ENCODE results near the gene PWWP2A.

The PWWP2A gene

DNA sequence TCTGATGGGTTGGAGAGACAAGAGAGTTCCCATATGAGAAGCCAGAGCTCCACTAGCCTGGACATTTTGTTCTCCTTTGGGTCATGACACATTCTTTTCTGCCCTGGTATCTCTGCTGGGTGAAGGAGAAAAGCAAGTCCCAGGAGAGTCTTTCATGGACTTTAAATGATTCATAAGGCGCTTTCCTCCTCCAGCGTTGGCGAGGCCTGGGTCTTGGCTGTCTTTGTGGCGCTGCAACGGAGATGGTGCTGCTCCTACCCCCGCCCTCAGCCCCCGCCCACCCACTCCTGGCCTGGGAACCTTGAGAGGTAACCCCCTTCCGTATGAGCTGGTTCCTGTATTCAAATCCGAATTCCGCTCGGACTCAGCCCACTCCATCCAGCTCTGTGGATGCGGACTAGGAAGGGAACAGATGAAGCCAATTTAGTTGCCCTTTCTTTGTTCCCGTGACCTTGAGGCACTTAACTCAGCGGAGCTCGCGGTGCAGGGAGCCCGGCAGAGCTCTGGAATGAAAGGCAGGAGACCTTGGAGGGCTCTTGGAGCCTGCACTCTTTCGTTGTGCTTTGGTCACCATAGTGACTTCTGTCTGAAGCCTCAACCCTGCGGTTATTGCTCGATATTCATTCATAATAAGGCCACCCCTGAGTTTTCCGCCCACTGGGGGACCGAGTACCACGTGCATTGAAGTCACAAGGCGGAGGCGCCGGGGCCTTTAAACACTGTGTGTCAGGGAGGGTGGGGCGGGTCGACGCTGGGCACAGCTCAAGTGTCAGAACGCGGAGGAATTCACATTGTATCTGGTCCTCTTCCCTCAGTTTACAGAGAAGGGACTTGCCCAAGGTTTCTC is 14.0 kb upstream of the PWWP2A start:
- no peak for DNase-seq

DNA sequence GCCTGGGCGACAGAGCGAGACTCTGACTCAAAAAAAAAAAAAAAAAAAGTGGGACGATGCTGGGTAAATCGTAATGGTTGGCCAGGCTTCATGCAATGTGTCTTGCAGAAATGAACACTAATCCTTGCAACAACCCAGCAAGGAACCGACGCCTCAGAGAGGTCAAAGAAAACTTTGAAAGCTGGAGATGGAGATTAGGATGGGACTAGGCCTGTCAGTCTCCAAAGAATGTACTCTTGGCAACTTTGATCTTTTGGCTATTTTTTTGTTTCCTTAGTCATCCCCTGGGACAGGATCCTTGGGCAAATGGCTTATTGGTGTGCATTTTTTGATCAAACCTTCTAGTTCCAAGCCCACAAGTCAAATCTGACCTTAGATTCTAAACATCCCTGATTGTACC is 10.6 kb upstream of the PWWP2A start:
- no peak for DNase-seq

DNA sequence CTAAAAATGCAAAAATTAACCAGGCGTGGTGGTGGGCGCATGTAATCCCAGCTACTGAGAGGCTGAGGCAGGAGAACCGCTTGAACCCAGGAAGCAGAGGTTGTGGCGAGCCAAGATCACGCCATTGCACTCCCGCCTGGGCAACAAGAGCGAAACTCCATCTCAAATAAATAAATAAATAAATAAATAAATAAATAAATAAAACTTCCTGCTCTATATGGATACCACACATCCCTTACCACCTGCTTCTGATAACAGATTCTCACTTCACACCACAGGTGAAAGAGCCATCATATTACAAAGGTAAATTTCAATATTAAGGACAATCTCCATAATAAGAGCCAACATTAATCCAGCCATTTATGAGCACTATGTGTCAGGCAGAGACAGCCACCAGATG is 9.4 kb upstream of the PWWP2A start:
- DNase-seq, result no peak

DNA sequence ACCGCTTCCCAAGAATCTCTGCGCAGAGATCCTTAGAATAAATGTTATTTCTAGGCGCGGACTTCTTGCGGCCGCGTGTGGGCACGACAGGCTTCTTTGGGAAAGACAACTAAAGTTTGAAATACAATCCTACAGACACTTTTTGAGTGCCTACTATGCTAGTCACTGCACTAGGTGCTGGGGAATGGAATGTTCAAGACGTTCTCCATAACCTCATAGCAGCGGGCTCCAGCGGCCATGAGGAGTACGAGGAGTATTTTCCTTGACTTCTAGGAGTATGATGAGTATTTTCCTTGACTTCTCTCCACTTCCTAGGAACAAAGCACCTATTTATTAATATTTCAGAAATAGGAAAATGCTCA is 636 bp upstream of the PWWP2A start:
- DNase-seq, result no peak

DNA sequence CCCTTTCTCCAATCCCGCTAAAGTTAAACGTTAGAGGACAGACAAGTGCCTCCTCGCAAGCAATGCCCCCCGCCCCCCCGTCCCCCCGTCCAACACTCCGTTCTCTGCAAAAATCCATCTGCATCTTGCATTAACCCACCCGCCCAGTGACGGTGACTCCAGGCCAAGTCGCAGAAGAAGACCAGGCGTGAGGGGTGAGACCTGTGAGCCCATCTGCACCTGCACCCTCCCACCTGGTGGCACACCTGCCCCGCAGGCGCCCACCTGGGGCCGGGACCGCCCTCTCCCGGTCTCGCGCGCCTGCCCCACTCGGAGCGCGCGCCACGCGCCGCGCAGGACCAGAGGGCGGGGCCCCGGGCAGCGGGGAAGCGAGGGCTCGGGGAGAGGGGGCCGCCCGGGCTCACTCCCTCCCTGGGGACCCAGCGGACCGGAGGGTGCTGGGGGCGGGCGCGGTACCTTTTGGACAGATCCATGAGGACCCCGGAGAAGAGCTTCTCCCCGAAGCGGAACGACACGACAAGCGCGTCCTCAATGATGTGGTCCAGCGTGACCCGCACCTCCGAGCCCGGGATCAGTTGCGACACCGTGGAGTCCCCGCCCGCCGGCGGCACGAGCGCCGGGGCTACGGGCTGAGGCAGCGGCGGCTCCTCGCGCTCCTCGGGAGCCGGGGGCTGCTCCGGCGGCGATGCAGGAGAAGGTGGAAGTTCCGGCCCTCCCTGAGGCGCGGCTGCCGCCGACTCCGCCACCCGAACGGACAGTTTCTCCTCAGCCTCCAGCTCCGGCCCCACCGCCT is 705 bp downstream of the PWWP2A start:
- DNase-seq, result peak; percentile 28

DNA sequence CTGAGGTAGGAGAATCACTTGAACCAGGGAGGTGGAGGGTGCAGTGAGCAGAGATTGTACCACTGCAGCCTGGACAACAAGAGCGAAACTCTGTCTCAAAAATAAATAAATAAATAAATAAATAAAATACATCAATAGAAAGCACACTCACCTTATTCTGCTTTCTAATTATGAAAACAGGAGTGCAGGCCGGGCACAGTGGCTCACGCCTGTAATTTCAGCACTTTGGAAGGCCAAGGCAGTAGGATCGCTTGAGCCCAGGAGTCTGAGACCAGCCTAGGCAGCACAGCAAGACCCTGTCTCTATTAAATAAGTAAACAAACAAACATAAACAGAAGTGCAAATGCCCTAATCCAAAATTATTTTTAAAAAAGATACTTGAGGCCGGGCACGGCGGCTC is 2.3 kb downstream of the PWWP2A start:
- no peak for DNase-seq

DNA sequence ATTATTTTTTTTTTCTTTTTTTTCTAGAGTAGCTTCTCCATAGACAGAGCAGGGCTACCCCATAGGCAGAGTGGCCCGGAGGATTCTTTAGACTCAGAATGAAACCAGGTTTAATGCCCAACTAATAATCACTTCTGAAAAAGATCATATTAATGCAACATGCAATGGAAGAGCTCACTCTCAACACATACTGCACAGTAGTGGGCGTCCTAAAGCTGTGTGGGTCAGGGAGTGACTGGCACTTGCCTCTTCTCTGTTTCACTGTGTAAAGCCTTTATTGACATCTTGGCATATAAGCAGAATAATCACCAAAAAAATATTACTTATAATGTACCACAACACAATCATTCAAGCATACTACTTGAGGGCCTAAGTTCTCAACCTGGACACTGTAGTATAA is 11.1 kb downstream of the PWWP2A start:
- no peak for DNase-seq

DNA sequence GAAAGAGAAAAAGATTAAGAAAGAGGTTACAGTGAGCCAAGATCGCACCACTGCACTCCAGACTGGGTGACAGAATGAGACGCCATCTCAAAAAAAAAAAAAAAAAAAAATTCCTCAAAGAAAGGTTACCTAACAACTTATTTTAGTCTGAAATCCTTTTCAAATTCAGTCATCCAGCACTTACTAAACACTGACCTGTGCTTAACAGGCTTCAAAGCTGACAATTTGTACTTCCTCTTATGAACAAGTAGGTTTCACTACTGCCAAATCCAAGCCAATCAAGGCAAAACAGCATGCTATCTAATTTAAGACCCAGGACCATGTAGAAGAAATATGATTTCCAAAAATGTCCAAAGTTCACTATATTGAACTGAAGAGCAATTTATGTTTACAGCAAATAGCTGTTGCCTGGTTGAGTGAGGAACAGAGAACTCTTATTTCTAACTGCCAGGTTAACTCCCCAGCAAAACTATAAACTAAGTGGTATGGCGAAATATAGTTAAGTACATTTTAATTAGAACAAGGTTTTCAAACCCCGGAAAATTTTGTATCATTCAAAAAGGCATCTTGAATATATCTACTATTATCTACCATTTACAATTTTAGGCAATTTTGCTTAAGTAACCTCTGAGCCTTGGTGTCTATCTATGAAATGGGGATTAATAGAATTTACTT is 13.4 kb downstream of the PWWP2A start:
- DNase-seq, result peak; percentile 5

DNA sequence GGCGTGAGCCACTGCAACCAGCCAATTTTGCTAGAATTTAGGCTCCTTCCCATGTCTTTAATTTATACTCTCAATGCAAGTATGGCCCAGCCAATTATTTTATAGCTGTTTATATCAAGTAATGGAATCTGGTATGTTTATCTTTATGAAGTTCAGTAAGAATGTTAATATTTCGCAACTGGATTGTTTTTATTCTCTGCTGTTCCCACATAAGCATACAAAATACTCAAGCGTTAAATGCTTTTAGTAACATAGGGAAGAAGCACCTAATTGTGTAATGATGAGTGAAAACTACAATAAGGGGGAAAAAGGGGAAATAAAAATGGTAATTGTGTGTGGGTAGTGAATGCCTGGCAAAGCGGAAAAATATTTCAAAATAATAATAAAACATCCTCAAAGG is 21.3 kb downstream of the PWWP2A start:
- no peak for DNase-seq

DNA sequence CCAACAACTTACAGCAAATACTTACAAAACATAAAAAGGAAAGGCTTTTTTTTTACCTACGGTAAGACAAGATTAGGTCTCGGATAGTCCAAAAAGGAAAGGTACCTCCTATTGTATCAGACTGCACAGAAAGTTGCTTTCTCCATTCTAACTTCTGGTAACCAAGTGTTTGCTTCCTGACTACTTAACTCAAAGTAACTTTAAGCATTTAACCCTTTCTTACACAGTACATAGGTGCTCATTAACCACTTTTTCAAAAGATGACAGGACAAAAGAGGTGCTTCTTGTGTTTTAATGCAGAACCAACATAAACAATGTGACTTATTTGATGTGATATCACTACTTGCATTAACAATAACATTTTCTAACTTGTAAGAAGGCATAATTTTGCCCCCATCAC is 23.1 kb downstream of the PWWP2A start:
- DNase-seq, result no peak

DNA sequence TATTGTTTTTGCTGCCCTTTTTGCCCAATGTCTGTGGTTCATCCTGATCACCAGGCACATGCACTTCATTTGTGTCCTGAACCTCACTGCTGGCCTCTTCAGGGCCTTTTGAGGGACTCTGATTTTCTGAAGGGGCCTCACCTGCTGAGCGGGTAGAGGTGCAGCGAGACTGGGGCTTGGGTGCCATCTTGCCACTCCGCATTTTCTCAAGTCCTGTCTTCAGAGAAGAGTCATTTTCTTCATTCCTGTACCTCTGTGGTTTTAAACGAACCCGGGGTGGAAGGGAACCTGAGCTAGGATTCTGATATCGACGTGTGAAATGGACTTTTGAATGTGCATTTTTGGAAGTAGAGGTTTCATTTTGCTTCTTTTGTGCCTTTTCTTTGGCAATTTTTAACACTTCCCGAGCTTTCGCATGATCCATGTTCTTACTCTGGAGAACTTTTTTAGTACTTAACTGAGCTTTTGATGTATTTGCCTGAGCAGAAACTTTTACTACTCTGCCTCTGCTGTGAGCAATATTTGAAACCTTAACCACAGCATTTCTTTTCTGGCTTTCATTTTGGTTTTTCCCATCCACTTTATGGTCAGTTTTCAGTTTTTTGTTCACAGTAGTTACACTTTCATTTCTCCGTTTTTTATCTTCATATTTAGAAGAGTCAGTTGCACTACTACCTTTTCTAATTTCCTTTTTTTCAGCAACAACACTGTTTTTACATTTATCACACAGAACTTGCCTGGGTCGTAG is 26.1 kb downstream of the PWWP2A start:
- DNase-seq, result no peak

DNA sequence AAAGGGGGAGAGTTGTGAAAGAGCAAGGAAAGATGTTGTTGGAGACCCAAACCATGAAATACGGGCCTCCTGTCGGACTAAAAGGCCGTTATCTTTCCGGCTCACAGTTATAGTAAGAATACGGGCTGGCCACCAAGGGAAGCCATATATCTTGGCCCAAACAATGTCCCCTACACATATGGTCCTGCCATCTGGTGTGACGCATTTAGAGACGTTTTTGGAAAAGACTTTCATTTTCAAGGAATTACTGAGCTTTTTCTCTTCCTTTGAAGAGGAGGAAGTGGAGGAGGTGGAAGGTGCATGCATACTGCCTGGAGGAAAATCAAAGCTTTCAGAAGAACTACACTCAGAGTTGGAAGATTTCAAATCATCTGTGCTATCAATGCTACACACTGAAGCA is 26.7 kb downstream of the PWWP2A start:
- no peak for DNase-seq

DNA sequence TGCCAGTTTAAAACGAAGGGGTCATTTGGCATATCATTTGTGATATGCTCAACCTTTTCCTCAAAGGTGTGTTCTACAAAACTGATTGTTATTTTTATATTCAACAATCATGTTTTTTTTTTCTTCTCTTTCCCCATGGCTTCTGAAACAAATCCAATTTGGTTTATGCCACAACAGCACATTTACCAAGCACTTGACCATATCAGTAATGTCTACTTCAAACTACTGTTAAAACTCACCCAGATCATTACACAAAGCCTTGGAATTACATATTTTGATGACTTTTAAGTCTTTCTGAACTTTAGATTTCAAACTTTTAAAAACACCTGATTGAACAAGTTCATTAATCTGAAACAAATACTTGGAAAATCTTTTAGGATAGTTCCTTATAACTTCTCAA is 29.2 kb downstream of the PWWP2A start:
- no peak for DNase-seq

DNA sequence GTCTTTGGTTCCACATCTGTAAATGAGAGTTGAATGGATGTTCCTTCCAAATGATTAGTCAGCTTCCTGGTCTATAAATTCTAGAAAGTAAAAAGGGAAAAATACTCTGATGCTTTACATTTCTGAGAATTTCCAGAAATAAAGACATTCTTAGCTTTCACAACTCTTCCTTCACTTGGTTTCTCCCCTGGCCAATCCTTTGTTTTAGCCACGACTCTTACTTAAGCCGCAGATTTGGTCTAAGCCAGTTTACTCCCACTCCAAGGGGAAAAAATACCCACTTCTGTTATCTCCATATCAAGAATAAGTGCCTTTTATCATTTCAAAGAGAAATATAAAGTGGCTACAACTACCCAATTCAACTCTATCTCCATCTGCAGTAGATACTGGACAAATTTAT is 29.7 kb downstream of the PWWP2A start:
- DNase-seq, result no peak

DNA sequence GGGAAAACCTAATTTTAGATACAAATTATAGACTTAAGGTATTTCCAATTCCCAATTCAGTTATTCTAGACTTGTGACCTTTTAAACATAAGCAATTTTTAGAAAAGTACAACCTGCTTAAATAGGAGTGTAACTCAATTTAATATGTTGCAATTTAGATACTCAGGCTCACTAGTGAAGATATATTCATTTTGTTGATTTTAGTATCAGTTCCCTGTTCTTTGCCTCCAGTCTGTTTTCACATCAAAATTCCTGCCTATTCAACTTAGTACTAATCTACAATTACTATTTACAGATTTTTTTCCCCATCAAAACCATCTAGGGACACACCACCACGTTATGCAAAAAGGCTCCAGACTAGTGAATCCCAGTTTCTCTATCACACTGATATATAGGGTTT is 30.4 kb downstream of the PWWP2A start:
- no peak for DNase-seq

DNA sequence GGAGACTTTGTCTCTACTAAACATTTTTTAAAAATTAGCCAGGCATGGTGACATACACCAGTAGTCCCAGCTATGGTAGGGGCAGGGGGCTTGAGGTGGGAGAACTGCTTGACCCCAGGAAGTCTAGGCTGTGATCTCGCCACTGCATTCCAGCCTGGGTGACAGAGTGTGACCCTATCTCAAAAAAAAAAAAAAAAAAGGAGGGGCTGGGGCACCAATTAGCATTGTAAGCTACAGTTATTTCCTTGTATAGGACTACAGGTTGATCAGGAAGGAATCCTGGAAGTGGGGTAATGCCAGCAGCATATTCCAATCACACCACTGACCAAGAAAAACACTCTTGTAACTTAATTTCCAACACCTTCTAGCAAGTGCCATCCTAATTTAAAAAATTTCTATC is 32.1 kb downstream of the PWWP2A start:
- no peak for DNase-seq

DNA sequence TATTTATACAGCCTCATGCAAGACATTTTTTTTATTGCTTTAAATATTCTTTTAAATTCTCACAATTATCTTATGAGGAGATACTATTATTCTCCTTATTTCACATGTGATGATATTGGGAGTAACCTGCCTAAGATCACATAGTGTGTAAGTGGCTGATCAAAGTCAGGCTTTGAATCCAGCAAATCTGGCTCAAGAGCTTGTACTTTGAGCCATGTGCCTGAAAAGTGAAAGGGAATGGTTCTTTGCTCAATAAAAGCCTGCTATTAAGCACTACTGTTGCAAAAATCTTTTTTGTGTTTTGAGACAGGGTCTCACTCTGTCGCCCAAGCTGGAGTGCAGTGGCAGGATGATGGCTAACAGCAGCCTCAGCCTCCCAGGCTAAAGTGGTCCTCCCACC is 35.1 kb downstream of the PWWP2A start:
- no peak for DNase-seq

DNA sequence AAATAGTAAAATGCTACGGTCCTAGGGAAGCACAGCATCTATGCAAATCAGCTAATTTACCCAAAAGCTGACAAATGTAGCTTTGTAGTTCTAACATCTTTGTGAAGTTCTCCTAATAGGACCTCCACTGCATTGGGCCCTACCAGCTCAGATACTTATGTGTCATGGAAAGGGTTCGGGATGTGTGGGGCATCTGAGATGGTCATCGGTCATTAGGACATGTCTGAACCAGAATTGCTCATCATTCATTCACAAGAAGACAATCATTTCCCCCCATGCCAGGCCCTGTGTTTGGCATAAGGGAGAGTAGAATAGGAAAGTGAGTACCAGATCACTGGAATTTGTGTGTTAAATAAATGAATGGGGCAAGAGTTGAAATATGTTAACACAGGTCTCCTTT is 35.7 kb downstream of the PWWP2A start:
- DNase-seq, result no peak

DNA sequence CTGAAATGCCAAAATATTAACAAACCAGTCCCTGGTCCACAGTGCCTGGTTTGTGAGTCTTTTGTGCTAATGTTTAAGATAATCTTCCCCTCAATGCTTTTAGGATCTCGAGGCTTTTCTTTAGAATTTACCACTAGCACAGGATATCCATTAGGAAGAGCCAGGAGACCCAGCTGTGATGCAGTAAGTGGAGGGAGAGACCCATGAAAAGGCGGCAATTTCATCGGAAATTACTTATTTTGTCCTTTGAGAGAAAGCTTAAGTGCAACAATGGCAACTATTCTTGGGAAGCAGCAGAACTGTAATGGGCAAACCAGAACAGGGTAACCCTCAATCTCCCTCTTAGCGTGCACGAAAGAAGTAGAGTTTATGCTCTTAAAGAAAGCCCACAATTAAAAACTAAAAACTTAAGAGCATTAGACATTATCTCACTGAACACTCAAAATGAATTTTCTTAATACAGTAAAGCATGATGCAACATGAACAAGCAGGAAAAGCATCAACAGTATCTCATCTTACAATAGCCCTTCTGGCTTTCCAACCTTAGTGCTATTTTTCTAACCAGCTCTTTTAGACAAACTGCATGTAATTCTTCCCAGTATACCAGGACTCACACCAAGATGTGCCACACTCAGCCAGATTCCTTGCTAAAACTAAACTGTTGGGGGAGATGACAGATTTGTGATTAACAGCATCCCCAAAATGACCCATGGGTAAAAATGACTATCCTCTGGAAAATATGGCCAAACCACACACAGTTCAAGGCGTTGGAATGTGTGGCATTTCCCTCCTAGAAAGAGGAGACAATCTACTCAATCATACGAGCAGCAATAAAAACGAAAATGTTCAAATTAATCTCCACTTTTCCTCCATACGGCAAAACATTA is 36.4 kb downstream of the PWWP2A start:
- DNase-seq, result no peak

DNA sequence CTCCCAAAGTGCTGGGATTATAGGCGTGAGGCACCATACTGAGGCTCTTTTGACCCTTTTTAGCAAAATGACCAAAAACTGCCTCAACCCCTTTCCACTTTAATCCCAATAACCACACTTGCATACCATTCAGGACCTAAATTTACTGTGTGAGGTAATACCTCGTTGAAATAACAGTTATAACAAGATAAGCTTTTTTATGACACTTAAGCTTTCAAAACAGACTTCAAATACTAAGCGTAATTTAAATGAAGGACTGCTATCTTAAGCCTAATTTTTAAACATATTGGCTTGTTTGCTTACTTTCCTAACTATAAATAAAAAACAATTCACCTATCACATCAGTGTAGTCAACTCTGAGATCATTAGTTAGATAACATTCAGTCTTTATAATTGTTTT is 37.8 kb downstream of the PWWP2A start:
- no peak for DNase-seq

DNA sequence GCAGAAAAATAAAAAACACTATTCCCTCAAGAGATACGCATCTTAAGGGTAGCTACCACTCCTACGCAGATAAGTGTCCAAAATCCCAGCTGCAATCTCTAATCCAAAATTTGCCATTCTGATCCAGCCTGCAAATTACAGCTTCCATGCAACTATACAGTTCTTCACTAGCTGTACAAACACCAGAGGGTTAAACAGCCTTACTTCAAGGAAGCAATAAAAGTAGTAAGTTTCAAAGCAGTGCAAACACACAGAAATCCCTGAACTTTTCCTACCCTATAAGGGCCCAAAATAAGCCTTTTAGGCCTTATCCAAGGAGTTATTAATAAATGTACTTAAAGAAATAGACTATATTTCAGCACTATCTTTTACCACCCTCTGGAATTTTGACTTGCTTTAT is 39.5 kb downstream of the PWWP2A start:
- DNase-seq, result no peak

DNA sequence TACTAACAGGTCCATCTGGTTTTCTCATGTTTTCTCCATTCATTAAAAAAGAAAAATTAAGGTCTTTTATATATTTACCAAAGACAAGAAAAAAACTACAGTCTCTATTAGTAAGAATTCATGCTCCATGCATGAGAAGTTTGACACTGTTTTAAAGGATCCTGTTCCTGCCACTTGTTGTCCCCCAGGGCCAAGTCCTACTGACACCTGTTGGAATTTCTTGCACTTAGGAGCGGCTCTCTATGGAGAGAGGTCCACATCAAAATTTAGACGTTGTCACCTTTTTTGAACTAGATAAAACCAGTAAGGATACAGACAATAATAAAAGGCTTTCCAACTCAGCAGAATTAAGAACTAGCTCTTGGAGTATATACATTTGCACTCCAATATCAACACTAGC is 42.3 kb downstream of the PWWP2A start:
- DNase-seq, result no peak
